Left cardiac atrium (tissue), 4 donors: ENCODE results near the gene DAB2IP. TPM values are rescaled to one million over a fixed set of nuclear protein-coding genes. Genes with fewer than 3 reads are reported as not detected.

Experiments
- ATAC-seq, 2 donors: fragments of 200-7000 bp; cut with Tn5 transposase; one replicate each; pipeline ENCODE4 v1.9.1; 2020; ENCODE audit warnings: mild to moderate bottlenecking in 2 of 2, moderate library complexity in 2 of 2
- DNase-seq: peaks from one replicate; pipeline ENCODE4 v3.0.0-alpha.2; 2020
- intact Hi-C, 2 donors: fragments of 100-400 bp; cut with DNase I; formaldehyde crosslinking; loops; one replicate each; pipeline versions ENCODE4 v1.14.1 to v1.15.1; 2022 to 2023
- total RNA-seq, 2 donors: library from RNA; stranded (reverse); fragmentation: NEBNext Ultra II Directional; extraction: Animal tissue kit (Norgen Biotek cat#: 25700); gene quantifications; one replicate each; pipeline ENCODE4 v1.2.1, GENCODE V29; 2021
- donor health status: DM: no; HTN: yes; CAD: no.
- donor health status: DM: no; HTN: yes; CAD: no; lungs with severe emphysema.
- donor health status: DM: yes; HTN: yes; CAD: no.
- donor health status: Dilated cardiomyopathy.

The DAB2IP gene
- total RNA-seq, 2 donors from 2014 or later, result 41.6 to 58.3 TPM

DNA sequence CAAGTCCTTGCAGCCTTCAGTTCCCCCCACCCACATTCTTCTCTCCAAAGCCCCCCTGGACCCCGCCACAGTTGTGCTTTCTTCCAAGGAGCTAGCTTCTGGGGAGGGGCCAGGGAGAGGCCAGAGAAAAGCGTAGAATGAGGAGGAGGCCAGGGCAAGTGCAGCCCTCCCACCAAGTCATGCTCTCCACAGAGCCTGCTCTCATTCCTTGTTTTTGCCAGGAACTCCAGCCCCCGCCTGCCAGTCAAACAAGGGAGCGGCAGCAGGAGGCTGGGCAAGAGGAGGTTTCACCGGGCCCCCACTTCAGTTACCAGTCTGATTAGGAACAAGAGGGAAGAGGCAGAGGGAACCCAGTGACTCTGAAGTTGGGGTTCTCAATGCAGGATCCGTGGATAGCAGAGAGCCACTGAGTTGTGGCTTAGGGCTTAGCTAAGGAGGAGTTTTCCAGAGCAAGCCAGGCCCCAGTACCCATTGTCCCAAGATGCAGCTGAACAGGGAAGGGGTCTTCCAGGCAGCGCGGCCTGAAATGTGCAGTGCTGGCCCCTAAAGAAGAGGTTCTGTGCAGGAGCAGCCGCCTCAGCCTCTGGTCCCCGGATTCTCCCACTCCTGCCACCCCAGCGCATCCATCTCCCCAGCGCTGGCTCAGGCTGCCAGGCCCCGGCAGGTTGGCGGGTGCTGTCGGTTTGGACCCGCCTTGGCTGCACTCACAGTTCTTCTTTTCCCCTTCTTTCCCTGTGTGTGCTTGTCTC is 120.6 kb downstream of the DAB2IP start:
- peak; percentile 9 to 42 for ATAC-seq
- DNase-seq, result peak; percentile 17
- intact Hi-C loops, result no loop called here

DNA sequence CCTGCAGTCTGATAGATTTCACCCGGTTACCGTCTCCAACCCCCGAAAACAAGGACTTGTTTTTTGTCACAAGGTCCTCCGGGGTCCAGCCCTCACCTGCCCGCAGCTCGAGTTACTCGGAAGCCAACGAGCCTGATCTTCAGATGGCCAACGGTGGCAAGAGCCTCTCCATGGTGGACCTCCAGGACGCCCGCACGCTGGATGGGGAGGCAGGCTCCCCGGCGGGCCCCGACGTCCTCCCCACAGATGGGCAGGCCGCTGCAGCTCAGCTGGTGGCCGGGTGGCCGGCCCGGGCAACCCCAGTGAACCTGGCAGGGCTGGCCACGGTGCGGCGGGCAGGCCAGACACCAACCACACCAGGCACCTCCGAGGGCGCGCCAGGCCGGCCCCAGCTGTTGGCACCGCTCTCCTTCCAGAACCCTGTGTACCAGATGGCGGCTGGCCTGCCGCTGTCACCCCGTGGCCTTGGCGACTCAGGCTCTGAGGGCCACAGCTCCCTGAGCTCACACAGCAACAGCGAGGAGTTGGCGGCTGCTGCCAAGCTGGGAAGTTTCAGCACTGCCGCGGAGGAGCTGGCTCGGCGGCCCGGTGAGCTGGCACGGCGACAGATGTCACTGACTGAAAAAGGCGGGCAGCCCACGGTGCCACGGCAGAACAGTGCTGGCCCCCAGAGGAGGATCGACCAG is 121.3 kb downstream of the DAB2IP start:
- intact Hi-C loops, result no loop called here
- ATAC-seq, result peak; percentile 76 to 80
- DNase-seq, result peak; percentile 62

DNA sequence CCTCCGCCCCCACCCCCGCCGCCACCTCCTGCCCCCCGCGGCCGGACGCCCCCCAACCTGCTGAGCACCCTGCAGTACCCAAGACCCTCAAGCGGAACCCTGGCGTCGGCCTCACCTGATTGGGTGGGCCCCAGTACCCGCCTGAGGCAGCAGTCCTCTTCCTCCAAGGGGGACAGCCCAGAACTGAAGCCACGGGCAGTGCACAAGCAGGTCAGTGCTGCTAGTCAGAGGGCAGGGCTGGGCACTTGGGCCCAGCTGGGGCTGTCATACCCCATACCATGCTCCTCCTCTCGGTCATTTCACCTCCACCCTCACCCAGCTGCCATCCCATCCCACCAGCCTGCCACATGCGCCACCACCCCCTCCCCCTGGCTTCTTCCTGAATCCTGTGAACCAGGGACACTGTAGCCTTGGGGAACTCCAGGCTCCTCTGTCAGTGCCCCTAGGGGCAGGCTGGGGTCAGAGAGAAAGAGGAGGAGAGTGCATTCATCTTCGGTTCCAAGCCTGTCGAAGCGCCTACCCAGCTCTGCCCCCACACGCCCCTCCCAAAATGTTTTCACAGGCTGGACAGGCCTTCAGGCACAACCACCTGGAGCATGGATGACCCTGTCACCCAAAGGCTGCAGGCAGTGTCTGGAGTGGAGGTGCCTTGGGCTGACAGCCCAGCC is 122.0 kb downstream of the DAB2IP start:
- intact Hi-C loops, result no loop called here
- DNase-seq (peak; percentile 12), ATAC-seq (no peak)

DNA sequence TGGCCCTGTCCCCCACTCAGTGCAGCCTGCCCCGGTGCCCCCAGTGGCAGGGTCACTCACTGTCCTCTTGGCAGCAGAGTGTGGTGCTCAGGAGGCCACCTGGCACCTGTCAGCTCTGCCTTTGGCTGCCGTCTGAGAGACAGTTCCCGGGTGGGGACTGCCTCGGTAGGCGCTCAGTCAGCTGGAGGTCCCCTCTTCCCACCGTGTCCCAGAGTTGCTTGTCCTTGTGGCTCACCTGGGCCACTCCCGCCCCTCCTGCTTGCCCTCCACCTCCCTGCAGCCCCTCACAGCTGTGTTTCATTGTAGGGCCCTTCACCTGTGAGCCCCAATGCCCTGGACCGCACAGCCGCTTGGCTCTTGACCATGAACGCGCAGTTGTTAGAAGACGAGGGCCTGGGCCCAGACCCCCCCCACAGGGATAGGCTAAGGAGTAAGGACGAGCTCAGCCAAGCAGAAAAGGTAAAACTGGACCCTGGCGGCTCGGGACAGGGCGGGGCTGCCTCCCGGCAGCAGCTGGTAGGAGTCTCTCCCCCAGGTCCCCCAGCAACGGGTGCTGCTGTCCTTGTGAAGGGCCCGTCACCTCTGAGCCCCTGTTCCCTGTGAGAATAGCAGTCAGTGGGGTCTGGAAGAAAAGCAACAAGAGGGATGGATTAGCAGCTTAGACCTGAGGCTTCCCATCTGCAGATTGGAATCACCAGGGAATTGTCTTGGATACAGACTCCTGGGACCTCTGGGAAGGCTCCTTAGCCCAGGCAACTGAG is 122.7 kb downstream of the DAB2IP start:
- ATAC-seq, result no peak
- DNase-seq, result peak; percentile 12
- intact Hi-C loops, result no loop called here

DNA sequence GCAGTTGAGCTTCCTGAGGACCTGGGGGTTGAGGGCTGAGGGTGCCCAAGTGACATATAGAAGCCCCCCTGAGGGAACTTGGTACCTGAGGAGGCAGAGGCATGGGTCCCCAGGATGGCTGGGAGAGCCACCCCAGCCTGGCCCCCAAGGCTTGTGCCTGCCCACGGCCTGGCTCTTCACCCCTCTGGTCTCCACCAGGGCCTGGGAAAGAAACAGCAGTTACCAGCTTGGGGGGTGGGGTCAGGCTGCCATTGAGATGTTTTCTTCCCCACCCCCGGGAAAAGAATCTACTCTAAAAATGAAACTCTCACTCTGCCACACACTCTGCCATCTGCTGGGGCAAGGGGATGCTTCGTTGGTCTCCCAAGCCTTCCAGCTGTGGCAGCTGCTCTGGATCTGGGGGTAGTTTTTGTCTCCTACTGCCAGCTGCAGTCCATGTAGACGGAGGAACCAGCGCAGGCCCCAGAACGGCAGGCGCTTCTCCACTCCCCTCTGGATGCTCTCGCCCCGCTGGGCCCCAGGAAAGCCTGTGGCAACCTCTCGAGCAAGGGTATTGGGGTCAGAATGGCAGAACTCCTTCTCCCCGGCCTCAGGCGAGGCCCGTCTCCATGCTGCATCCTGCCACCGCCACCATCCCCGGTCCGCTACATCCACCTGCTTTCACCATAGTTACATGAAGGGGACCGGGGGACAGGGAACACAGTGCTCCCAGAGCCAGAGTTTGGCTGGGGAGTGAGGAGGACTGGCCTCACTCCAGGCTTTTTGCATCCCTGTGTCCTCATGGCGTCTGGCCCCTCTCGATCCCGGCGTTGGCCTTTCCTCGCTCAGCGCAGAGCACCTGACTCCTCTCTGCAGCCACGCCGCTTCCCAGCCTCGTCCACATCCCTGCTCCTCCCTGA is 123.5 kb downstream of the DAB2IP start:
- intact Hi-C loops, result no loop called here
- no peak for ATAC-seq
- DNase-seq, result peak; percentile 18

DNA sequence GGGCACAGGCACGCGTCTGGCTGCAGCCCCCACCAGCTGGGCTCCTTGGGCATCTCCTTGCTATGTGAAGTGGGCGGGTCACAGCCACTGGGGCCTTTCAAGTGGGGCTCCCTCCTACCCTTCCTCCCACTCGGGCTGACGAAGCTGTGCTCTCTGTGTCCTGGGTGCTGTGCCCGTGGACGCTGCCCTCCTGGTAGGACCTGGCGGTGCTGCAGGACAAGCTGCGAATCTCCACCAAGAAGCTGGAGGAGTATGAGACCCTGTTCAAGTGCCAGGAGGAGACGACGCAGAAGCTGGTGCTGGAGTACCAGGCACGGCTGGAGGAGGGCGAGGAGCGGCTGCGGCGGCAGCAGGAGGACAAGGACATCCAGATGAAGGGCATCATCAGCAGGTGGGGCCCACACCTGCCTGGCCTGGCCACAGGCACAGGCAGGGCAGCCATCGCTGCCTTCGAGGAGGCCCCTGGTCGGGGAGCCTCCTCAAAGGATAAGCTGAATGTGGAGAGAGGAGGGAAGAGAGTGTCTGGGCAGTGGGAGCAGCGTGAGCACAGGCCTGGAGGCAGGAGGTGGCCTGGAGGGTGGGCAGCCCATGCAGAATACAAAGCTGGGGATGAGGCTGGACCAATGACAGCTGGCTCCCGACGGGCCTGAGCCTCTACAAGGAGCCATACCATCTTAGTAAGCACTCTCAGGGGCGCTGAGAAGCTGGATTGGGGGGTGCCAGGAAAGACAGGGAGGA is 124.7 kb downstream of the DAB2IP start:
- DNase-seq, result peak; percentile 18
- ATAC-seq, result no peak
- intact Hi-C loops, result no loop called here

DNA sequence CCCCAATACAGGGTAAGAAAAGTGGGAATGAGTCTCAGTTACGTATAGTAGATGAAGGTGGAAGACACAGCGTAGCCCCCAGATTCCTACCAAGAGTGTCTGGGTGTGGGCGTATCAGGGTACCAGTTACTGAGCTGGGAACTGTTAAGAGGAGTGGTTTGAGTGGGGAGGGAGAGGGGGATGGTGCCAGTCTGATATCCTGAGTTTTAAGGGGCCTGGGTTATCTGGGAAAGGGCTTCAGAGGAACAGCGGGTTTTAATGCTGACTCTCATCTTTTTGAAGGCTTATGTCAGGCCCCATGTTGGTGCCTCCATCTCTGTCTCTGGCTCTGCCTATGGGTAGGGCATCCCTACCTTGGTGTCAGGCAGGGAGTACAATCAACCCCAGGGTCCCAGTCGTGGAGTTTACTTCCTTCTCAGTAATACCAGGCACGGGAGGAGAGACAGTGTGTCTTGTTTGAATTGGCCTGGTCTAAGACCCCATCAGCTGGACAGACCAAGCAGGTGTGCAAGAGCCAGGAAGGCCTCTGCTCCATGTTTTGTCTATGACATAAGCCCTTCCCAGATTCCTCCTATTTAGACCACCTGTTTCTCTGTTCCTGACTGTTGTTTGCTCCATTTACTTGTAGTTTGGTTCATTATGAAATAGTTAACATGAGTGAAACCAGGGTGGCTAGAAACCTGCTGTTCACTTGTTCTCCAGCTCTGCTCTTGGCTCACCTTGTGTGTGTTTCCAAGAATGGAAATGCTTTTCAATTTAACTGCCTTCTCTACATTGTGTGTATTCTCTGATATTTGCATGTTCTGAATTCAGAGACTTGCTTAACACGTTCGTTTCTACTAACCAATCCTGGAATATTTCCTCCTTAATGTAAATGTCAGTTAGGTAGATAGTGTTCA is 125.6 kb downstream of the DAB2IP start:
- intact Hi-C loops, result no loop called here
- ATAC-seq (no peak), DNase-seq (no peak)

DNA sequence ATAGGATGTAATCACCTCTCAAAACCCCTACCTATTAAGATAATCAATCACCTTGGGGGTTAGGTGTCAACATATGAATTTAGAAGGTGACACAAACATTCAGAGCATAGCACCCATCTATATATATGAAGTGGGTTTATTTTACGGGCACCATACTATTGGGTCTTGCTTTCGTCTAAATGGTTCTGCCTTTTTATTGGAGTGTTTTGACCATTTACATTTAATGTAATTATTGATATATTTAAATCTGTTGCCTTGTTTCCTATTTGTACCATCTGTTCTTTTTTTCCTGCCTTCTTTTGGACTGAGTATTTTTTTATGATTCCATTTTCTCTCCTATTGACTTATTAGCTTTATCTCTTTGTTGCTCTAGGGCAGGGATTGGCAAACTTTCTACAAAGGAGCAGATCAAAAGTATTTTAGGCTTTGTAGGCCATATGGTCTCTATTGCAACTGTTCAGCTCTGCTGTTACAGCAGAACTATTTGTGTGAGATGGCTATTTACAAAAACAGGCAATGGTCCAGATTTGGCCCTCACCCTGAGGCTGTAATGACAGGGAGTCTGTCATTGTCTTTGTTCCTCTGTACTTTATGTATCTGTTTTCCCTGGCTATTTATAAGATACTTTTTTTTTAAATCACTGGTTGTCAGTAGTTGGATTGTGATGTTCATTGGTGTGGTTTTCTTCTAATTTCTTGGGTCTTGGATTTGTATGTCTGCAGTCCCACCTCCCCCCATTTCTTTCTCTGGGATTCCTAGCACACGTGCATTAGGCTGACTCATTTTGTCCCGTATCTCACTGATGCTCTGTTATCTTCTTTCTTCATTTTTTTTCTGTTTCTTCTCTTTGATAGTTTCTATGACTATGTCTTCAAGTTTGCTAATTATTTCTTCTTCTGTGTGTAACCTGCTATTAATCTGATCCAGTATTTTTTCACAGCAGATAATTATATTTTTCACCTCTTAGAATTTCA is 127.1 kb downstream of the DAB2IP start:
- ATAC-seq (no peak), DNase-seq (peak; percentile 13)
- intact Hi-C loops, result no loop called here

DNA sequence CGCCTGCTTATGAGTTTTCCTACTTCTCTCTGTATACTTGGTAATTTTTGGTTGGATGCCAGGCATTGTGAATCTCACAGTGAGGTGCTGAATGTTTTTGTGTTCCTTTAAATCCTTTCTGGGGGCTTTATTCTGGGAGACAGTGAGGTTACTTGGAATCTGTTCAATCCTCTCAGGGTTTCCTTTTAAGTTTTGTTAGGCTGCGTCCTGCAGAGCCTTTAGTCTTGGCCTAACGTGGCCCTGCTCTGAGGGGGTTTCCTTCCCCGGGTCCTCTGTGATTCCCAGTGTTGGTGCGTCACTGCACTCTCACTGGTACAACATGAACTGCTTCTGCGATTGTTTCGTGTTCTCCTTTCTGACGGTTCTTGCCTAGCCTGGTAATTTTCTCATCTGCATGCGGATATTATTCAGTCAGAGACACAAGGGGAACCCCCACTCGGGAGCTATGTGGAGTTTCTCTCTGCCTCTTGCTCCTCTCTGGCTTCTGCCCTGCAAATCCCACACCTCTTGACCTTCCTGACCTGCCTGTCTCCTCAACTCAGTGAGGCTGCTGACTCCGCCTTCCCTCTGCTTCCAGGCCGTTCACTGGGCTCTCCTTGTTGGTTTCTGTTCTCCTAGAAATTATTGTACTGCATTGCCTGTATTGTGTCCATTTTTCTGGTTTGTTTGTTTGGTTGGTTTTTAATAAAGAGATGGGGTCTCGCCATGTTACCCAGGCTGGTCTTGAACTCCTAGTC is 128.1 kb downstream of the DAB2IP start:
- intact Hi-C loops, result no loop called here
- ATAC-seq (peak; percentile 16 to 35), DNase-seq (peak; percentile 27)

DNA sequence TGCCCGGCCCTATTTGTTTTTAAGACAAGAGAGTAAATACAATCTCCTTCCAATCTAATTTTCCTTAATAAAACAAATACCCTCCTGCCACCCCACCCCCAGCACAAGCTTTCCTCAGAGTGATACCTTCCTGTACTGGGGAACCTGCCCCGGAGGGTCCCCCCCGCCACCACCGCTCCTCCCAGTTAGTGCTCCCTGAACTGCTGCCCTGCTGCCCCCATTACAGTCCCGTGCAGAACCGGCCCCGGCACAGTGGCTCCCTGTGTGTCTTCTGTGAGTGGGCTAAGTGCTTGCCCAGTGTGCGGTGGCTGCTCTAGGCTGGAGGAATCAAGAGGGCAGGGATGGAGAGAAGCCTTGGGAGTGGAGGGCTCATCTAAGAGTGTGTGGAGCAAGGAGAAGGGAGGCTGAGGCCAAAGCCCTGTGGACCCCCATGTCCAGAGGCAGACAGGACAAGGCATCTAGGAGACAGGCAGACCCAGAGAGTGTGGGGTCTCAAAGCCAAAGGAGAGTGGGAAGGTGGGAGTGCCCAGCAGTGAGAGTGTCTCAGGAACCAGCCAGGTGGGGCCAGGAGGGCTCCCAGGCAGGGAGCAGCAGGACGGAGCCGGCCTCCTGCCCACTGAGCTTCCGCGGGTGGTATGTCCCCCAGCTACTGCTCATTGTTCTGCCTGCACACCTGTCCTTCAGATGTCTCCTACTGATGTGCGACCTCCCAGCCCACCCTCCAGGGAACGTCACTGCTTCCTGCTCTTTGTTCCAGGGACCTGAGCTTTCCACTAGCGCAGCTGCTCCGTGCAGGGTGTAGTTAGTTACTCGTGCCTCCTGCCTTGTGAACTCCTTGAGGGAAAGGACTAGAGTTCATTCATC is 129.0 kb downstream of the DAB2IP start:
- intact Hi-C loops, result no loop called here
- ATAC-seq (no peak), DNase-seq (peak; percentile 18)

DNA sequence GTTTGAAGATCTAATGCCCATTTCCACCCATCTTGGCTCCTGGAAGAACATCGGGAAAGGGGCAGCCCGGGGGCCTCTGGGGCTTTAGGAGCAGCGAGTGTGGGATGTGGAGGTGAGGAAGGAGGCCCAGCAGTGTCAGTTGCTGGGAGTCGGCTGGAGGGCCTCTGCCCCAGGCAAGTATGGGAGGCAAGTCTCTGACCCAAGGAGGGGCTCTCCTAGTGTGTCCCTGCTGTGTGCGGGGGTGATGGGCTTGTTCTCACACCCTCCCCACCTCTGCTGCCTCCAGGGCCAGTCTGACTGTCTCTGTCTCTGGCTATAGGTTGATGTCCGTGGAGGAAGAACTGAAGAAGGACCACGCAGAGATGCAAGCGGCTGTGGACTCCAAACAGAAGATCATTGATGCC is 129.7 kb downstream of the DAB2IP start:
- ATAC-seq, result no peak
- intact Hi-C loops, result no loop called here

DNA sequence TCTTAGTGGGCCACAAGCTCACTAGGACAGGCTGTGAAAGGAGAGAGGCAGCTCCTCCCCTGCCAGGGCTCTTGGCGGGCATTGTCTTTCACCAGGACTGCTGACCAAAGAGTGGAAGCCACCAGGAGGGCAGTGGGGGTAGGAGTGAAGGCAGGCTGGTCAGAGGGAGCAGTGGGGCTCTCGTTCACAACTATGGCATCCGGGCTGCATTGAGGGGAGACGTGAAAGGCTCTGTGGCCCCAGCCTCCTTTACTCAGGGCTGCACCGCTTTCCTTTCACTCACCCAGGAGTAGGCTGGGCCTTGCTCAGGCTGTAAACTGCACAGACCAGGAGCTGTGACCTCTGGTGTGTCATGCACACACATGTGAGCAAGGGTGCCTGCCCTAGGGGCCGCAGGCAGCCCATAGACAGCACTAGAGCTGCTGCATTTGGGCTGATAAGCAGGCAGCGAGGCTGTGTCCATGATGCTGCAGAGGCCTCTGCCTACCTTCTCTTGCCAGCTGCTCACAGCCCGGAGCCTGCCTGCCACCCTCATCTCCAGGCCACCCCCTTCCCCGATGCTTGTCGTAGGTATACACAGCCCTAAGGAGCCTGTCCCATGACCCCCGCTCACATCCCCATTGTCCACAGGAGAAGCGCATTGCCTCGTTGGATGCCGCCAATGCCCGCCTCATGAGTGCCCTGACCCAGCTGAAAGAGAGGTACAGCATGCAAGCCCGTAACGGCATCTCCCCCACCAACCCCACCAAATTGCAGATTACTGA is 130.4 kb downstream of the DAB2IP start:
- intact Hi-C loops, result no loop called here
- ATAC-seq (no peak), DNase-seq (peak; percentile 13)

More for the DNA sequence above, 129.7 kb downstream of the DAB2IP start:
- DNase-seq, result no peak

DNA sequence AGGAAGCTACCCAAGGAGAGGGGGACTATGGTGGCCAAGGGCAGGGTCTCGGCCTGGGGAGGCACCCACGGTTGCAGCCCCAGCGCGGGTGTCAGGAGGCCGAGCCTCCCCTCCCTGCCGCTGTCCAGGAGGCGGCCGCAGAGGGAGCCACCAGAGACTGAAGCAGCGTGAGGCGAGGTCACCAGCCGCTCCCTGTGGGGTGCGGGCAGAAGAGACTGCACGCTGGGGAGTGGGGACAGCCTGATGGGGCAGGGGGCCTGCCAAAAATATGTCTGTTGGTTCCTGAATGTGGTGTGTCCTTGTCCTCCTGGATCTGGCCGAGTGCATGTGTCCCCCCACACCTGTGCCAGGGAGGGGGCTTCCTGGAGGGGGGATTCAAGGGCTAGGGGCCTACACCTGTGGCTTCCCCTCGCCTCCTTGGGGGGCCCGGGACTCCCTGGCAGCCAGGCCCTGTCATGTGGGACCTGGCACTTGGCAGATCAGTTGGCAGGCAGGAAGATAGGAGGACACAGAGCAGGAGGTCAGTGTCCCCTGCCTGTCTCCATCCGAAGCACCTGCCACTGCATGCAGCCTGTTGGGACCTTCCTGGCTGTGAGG is 131.2 kb downstream of the DAB2IP start:
- no peak for DNase-seq
- intact Hi-C loops, result no loop called here
- ATAC-seq, result no peak
